HEK293 (cell line): ENCODE data around the gene PSTPIP2.

Source experiments
- CTCF ChIA-PET: fragments of 350-600 bp; formaldehyde crosslinking; extraction: SDS; loops from one replicate; lab custom pipeline; 2021; ENCODE audit warnings: antibody characterized with exemption; lab: Yijun Ruan, JAX
- POLR2A ChIA-PET: fragments of 300-600 bp; formaldehyde crosslinking; extraction: SDS; loops from one replicate; lab custom pipeline; 2020; ENCODE audit warnings: antibody characterized with exemption, inconsistent platforms; lab: Yijun Ruan, JAX
- H3K27ac ChIP-seq: fragments of 200-500 bp; sonication (Bioruptor generic); 2 replicates; pipeline ENCODE4 v1.5.1; 2014; ENCODE audit warnings: low read depth, low read length, control low read depth, inconsistent platforms; ENCODE audit errors: extremely low read depth
- H3K36me3 ChIP-seq, 2 experiments: fragments of 200-500 bp in 1 of 2; sonication (Bioruptor generic) in 1 of 2; 1 replicate in 1 of 2; 2 replicates in 1 of 2; pipeline ENCODE4 v1.5.1; 2014 to 2017; ENCODE audit warnings: inconsistent platforms in 2 of 2, low read length in 2 of 2; ENCODE audit not compliant: control insufficient read depth in 2 of 2, insufficient read depth in 1 of 2
- H3K4me1 ChIP-seq: fragments of 200-500 bp; sonication (Bioruptor generic); 2 replicates; pipeline ENCODE4 v1.5.1; 2014; ENCODE audit warnings: mild to moderate bottlenecking, low read length, inconsistent platforms; ENCODE audit not compliant: control insufficient read depth, insufficient read depth
- H3K4me3 ChIP-seq: 2 replicates; pipeline ENCODE4 v1.5.1; 2011; ENCODE audit warnings: low read depth, mild to moderate bottlenecking, control low read depth, low read length, moderate library complexity
- H3K9me3 ChIP-seq: fragments of 200-500 bp; sonication (Bioruptor generic); 2 replicates; pipeline ENCODE4 v1.5.1; 2014; ENCODE audit warnings: low read depth, low read length, inconsistent platforms; ENCODE audit not compliant: control insufficient read depth, insufficient read depth
- GLIS2 ChIP-seq: fragments of 450-650 bp; formaldehyde crosslinking; IDR thresholded peaks from 2 replicates; pipeline ENCODE4 v1.5.1; 2016; ENCODE audit warnings: missing biosample characterization, missing genetic modification characterization
- PATZ1 ChIP-seq: fragments of 450-650 bp; formaldehyde crosslinking; IDR thresholded peaks from 2 replicates; pipeline ENCODE4 v1.5.1; 2016; ENCODE audit warnings: missing biosample characterization, missing genetic modification characterization
- YY1 ChIP-seq: fragments of 450-650 bp; formaldehyde crosslinking; IDR thresholded peaks from 2 replicates; pipeline ENCODE4 v1.5.1; 2018; ENCODE audit warnings: missing biosample characterization, missing genetic modification characterization
- YY2 ChIP-seq: fragments of 450-650 bp; formaldehyde crosslinking; IDR thresholded peaks from 2 replicates; pipeline ENCODE4 v1.5.1; 2016; ENCODE audit warnings: missing biosample characterization, missing genetic modification characterization
- ZIC2 ChIP-seq: fragments of 450-650 bp; formaldehyde crosslinking; IDR thresholded peaks from 2 replicates; pipeline ENCODE4 v1.5.1; 2016; ENCODE audit warnings: missing biosample characterization, missing genetic modification characterization
- ZNF121 ChIP-seq: fragments of 450-650 bp; formaldehyde crosslinking; IDR thresholded peaks from 2 replicates; pipeline ENCODE4 v1.5.1; 2016; ENCODE audit warnings: missing biosample characterization, missing genetic modification characterization
- ZNF169 ChIP-seq: fragments of 450-650 bp; formaldehyde crosslinking; IDR thresholded peaks from 2 replicates; pipeline ENCODE4 v1.5.1; 2016; ENCODE audit warnings: missing biosample characterization, missing genetic modification characterization
- ZNF266 ChIP-seq: fragments of 450-650 bp; formaldehyde crosslinking; IDR thresholded peaks from 2 replicates; pipeline ENCODE4 v1.5.1; 2016; ENCODE audit warnings: missing biosample characterization, missing genetic modification characterization, low read depth
- ZNF394 ChIP-seq: fragments of 450-650 bp; formaldehyde crosslinking; IDR thresholded peaks from 2 replicates; pipeline ENCODE4 v1.5.1; 2016; ENCODE audit warnings: missing biosample characterization, missing genetic modification characterization, mild to moderate bottlenecking, moderate library complexity, borderline replicate concordance
- ZNF398 ChIP-seq: fragments of 450-650 bp; formaldehyde crosslinking; IDR thresholded peaks from 2 replicates; pipeline ENCODE4 v1.5.1; 2017; ENCODE audit warnings: missing biosample characterization, missing genetic modification characterization
- ZNF518A ChIP-seq: fragments of 450-650 bp; formaldehyde crosslinking; conservative IDR thresholded peaks from 2 replicates; pipeline ENCODE4 v1.5.1; 2016; ENCODE audit warnings: low read depth, missing biosample characterization, missing genetic modification characterization
- ZNF549 ChIP-seq: fragments of 450-650 bp; IDR thresholded peaks from 2 replicates; pipeline ENCODE4 v1.5.1; 2018; ENCODE audit warnings: missing biosample characterization, missing genetic modification characterization, mild to moderate bottlenecking, inconsistent platforms, moderate library complexity
- ZNF621 ChIP-seq: fragments of 450-650 bp; formaldehyde crosslinking; IDR thresholded peaks from 2 replicates; pipeline ENCODE4 v1.5.1; 2017; ENCODE audit warnings: missing biosample characterization, missing genetic modification characterization
- ZNF664 ChIP-seq: fragments of 450-650 bp; formaldehyde crosslinking; IDR thresholded peaks from 2 replicates; pipeline ENCODE4 v1.5.1; 2016; ENCODE audit warnings: missing biosample characterization, missing genetic modification characterization
- ZNF777 ChIP-seq: fragments of 450-650 bp; formaldehyde crosslinking; IDR thresholded peaks from 2 replicates; pipeline ENCODE4 v1.5.1; 2017; ENCODE audit warnings: missing biosample characterization, missing genetic modification characterization, borderline replicate concordance
- ZNF830 ChIP-seq: fragments of 450-650 bp; IDR thresholded peaks from 2 replicates; pipeline ENCODE4 v1.5.0; 2018; ENCODE audit warnings: missing biosample characterization, missing genetic modification characterization, low read depth, mild to moderate bottlenecking, moderate library complexity
- TF ChIP-seq, protein P1 (sequence below): fragments of 450-650 bp; formaldehyde crosslinking; IDR thresholded peaks from 2 replicates; pipeline ENCODE4 v1.5.1; 2016; ENCODE audit warnings: missing biosample characterization, missing genetic modification characterization

The PSTPIP2 gene

DNA sequence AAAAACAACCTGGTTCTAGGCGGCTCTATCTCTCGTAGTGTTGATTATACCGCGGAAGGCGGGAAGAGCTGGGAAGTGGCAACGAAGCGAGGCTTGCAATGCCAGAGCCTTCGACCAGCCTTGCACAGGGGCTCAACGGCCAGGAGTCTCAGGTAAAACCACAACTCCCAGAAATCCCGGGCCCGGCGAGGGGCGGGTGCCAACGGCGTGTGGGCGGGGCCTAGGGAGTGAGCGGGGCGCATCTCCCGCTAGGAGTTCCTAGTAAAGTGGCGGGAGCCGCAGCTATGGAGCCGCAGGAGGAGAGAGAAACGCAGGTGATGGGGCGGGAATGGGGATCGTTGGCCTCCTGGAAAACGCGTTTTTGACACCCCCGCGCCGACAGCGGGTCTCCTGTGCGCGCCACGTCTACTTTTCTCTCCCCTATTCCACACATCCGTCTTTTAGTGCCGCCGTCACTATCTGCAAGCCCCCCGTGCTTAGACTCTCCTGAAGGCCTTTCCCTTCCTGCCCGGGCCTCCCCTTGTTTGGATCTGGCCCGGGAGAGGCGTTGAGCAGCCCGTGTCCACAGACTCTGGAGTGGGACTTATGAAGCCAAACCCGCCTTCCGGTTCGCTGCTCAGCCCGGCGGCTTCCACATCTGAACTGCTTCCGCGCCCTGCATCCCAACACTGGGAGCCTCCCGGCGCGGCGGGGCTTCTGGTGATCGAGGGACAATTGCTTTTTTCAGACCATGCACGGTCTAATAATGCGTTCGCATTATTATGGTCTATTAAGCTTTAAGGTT lies 32.3 kb upstream of the PSTPIP2 start, which contains the start of gene HAUS1 (continued):
- TF ChIP-seq PATZ1 (tag by site-specific recombination) (peak; percentile 61), ZNF518A (tag by site-specific recombination) (no peak), YY2 (tag by site-specific recombination) (peak; percentile 52; the same call in 1 of the 2 replicates), ZNF169 (tag by site-specific recombination) (no peak), ZNF398 (tag by site-specific recombination) (peak; percentile 39; the same call in 1 of the 2 replicates), ZIC2 (tag by site-specific recombination) (peak; percentile 49), ZNF621 (tag by site-specific recombination) (no peak), ZNF830 (no peak), ZNF549 (tag by site-specific recombination) (no peak), GLIS2 (peak; percentile 73), ZNF394 (tag by site-specific recombination) (peak; percentile 44; the same call in 1 of the 2 replicates), ZNF777 (tag by site-specific recombination) (peak; percentile 44; the same call in 1 of the 2 replicates), ZNF664 (tag by site-specific recombination) (no peak), YY1 (tag by site-specific recombination) (peak; percentile 29; the same call in 1 of the 2 replicates)
- TF ChIP-seq, protein P1, sequence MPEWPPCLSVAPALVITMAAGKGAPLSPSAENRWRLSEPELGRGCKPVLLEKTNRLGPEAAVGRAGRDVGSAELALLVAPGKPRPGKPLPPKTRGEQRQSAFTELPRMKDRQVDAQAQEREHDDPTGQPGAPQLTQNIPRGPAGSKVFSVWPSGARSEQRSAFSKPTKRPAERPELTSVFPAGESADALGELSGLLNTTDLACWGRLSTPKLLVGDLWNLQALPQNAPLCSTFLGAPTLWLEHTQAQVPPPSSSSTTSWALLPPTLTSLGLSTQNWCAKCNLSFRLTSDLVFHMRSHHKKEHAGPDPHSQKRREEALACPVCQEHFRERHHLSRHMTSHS, result no peak

DNA sequence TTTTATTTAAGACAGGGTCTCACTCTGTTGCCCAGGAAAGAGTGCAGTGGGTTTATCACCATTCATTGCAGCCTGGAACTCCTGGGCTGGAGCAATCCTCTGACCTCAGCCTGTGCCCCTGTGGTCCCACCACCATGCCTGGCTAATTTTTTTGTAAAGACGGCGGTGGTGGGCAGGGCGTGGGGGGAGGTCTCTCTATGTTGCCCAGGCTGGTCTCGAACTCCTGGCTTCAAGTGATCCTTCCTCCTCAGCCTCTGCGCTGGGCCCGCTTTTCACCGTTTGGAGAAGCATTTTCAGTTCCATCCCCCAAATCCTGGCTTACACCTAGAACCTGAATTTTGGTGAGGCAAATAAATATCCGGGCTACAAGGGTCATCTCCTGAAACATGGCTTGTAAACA lies 27.4 kb upstream of the PSTPIP2 start:
- TF ChIP-seq ZNF266 (tag by site-specific recombination) (no peak), ZNF121 (tag by site-specific recombination) (peak; percentile 34; the same call in 1 of the 2 replicates)
- Histone ChIP-seq H3K4me3 (no peak overlapping the region), H3K9me3 (no peaks in the 10 kb centered on the region), H3K36me3 (peaks cover 7 to 15% of the 10 kb centered on the region in 2 experiments), H3K27ac (no peak overlapping the region), H3K4me1 (peaks cover 7% of the 10 kb centered on the region; the same call in 1 of the 2 replicates)
- POLR2A ChIA-PET, result interaction anchor here (0.6 kb wide), 1 partner anchor 362 kb away, joined by 3 read pairs; no protein-coding TSS in a partner anchor
- CTCF ChIA-PET, result no interaction called here
